ELF-1 (cell line): ENCODE data around the gene VPS33B.
"Not testable (repeated sequence)": the region's sequence is repeated elsewhere in the genome, so short reads cannot be mapped to it uniquely, and the experiment has no call there.

Experiments
- DNase-seq: peaks from one replicate; pipeline ENCODE4 v3.0.0-alpha.2; 2016; ENCODE audit warnings: low read depth, low spot score

Gene VPS33B

DNA sequence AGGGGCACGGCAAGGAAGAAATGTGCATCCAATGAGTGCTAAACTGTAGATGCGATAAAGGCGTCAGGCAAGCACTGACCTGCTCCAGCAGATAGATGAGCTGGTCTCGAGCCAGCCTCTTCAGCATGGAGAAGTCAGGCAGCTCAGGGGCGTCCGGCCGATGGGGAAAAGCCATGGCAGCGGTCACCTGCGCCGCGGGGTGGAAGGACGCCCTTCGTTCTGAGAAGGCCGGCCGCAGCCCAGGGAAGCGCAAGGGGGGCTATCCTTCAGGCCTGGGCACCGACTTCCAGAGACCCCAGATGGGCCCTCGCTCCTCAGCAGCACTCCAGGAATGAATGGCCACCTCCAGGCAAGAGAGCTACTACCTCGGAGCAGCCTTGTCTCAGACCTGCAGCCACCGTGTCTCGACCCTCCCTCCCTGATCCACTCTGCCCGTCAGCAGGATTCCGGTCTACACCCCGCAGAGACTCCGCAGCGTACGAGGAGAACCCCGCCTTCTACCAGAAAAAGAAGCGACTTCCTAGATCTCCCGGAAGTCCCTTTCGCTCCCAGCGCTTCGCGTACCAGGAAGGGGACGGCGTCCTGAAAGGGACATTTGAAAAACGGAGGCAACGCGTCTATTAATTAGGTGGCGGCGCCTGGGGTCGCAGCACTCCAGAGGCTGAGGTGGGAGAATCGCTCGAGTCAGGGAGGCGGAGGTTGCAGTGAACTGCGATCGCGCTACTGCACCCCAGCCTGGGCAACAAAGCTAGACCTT is at the start of gene VPS33B:
TSS of gene VPS33B (minus strand) at position 520 of the 757 bp plus-strand sequence. CDS start at position 175, 345 bp downstream.
- peak; percentile 90 for DNase-seq

DNA sequence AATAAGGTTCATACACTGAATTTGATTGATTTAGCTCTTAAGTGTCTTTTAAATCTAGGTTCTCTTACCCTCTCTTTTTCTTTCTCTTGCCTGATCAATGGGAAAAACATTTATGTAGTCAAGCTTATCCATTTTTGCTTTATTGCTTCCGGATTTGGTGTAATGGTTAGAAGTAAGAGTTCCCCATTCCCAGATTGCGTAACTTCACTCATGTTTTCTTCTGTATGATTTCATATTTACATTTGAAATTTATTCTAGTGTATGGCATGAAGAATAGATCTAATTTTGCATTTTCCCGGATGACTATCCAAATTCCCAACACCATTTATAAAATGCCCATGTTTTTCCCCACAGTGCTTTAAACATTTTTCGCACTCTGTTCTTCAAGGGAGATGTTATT is 49.8 kb upstream of the VPS33B start:
- no peak for DNase-seq

DNA sequence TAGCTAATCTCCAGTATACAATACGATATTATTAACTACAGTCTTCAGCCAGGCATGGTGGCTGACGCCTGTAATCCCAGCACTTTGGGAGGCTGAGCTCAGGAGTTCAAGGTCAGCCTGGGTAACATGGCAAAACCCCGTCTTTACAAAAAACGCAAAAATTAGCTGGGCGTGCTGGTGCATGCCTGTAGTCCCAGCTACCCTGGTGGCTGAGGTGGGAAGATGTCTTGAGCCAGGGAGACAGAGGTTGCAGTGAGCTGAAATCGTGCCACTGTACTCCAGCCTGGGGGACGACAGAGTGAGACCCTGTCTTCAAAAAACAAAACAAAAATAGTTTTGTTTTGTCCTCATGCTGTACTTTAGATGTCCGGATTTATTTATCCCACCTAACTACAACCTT is 48.5 kb upstream of the VPS33B start:
- DNase-seq = no peak

DNA sequence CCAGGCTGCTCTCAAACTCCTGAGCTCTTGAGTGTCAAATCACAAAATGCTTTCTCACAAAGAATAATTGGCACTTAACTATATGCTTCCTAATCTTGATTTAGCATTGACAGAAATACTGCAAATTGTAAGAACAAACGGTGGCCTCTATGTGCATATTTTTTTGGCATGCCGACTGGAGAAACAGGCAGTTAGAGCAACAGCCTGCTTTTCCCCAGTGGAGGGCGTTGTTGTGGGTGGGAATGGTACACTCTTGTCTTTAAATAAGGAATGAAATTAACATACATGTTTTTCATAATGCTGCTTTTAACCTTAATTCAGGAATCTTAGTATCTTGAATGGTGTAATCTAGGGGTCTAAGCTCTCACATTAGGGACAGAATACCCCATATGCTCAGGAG is 46.6 kb upstream of the VPS33B start:
- no peak for DNase-seq

DNA sequence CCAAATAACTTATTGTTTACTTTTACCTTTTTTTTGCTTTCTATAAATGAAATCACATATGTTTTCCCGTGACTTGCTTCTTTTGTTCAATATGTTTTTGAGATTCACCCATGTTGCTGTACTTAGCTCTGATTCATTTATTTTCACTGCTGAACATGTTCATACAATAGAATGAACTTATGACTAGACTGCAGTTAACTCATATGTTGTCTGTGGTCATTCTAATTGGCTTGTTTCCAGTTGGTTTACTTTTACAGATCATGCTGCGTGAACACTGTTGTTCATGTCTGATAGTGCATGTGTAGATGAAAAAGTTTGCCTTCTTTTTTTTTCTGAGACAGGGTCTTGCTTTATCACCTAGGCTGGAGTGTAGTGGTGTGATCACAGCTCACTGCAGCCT is 46.0 kb upstream of the VPS33B start:
- DNase-seq = no peak

DNA sequence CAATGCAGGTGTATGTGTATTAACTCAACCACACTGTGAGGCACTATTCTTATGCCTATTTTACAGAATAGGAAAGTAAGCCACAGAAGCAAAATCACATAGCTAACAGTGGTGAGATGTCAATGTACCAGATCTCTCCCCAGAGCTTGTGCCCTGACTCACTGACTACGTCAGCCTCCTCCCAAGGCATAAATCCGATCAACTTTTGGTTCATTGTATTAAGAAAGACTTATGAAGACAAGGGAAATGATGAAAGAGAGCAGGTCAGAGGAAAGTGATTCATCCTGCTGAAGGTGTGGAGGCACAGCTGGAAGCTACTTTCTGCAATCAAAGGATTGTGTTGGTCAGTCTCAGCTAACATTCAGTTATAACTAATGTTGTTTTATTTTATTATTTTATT is 44.6 kb upstream of the VPS33B start:
- no peak for DNase-seq

DNA sequence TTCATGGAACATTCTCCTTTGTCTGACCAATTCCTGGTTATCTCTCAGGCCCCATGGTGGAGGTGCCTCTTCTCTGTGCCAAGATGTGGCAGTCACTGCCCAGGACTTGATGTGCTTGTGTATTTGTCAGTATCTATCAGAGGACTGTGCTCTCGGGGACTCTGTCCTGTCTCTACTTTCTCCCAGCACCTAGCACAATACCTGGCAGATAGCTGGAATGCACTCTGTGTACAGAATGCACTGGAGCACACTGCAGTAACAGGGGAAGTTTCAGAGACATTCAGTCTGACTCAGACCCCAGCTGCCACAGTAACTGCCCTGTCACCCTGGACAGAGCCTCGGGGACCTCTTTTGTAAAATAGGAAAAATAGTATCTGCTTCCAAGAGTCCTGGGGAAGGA is 43.1 kb upstream of the VPS33B start:
- DNase-seq = no peak

DNA sequence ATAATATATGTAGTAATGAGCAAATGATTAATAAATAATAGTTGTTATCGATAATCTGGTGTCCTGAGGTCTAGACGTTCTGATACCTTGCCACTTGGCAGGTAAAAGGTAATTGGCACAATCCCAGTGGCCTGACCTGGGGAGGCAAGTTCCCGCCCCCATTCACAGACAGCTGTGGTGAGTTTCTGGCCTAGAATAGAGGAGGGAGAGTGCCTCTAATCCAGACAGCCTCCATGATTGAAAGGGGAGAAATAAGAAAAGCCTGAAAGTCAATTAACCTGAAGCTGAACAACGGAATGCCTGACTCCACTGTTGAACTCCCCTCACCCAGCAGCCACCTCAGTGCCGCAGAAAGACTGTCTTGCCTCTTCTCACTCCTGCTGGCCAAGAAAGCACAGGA is 39.6 kb upstream of the VPS33B start:
- peak; percentile 6 for DNase-seq

DNA sequence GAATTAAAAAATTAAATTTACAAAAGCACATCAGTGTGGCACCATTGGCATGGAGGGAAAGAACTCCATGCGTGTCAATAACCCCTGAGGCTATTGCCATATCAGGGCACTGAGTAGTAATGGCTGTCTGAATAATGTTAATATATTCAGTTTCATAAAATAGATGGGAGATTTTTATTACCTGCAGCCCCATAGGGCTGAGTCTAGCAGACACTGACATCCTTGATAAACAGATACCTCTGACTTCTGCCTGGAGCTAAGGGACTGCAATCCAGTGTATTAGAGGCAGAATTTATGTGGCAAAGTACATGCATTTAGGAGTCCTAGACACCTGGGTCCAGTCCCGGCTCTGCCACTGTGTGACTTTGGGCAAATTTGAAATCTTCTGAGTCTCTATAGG is 38.8 kb upstream of the VPS33B start:
- DNase-seq = no peak

DNA sequence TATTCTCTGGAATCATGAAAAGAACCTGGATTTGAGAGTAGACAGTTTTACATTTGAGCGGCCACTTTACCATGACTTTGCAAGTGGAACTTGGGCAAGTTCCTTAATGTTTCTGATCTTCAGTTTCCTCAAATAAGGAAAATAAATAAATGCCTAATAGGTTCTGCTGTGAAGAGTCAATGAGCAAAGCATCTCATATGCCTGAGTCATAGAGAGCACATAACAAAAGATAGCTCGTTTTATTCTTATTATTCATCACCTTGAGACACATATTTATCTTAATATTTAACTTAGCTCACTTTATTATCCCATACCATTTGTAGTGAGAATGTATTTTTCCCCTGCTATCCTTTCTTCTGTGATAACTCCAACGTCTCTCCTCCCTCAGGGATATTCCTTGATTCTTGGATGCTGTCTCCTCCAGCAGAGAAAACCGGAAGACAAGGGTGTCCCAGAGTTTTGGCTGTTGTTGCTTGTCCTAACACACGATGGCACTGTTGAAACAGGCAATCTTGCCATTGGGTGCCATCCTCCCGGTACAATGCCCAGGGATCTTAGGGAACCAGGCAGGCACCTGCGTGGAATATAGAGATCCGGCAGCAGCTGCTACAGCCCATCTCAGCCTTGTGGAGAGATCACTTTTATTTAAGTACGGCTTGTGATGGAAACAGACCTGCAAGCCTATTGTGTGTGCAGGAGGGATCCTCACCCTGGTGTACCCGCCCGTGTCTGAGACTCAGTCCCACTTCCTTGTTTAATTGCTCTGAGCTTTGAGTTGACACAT is 33.3 kb upstream of the VPS33B start:
- peak; percentile 70 for DNase-seq

DNA sequence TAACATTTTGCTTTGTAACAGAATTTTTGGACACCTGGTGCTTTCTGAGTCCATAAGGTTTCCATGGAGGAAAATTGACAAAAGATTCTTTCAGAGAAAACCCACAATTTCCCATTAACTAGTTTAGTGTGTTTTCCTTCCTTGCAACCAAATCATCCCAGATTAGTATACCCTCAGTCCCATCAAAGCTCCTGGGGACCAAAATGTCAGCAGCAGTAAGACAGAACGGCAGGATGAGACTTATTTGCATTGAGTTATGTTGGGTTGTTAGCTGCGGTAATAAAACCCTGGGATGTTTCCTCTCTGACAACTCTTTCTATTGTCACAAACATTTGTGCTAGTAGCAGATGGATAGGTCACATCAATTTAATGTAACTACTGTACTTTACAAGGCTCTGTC is 32.4 kb upstream of the VPS33B start:
- no peak for DNase-seq

DNA sequence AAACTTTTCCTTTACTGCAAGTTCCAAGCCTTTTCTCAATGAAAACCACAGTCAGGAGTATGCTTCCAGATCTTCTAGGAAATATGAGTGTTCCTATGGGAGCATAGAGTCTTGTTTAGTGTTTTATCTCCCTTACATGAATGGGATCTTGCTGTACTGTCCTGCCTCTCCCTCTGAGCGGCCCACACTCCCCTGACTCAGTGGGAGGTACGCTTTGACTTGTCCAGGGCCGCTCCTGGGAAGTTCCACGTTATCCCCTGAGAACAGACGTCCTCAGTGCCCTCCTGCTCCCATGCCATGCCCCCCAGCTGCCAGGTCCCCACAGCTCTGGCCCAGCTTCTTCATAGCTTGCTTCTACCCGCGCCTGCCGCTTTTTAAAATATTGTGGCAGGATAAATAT is 28.9 kb upstream of the VPS33B start:
- no peak for DNase-seq

DNA sequence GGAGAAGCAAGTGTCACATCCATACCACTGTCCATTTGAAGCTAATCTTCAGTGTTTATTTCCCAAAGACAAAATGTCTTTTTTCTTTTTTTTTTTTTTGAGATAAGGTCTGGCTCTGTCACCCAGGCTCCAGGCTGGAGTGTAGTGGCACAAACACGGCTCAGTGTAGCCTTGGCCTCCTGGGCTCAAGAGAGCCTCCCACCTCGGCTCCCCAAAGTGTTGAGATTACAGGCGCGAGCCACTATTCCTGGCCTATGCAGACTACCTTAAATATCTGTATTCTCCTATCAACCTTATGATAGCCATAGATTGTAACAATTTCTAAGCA is 27.7 kb upstream of the VPS33B start:
- no peak for DNase-seq

DNA sequence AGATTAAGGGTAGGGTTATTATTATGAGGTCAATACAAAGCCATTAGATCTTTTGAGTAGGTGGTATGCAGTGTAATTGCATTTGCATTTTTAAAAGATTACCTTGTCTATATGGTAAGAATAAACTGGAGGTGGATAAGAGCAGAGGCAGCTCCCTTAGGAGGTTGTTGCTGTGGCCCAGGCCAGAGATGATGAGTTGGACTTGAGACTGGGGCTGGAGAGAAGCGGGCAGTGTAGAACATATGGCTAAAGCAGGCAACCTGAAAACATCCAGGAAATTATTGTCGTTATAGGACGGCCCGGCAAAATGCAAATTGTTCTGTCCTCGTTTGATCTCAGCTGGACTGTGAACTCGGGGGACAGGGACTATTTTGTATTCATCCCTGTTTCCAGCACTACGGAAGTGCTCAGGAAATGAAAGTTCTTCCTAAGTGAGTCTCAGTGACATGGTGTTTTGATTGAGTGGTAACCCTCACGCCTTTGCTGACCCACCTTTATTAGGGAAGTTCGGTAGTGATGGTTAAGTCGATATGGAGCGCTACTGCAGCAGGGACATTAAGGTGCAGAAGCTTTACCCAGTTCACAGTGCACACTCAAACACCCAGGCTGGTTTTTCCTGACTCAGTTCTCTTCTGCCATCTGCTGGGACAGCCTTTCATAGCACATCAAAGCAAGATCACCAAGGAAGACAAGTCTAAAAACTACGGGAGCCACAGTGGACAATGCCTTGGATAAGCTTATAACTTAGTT is 27.2 kb upstream of the VPS33B start:
- DNase-seq = peak; percentile 59

DNA sequence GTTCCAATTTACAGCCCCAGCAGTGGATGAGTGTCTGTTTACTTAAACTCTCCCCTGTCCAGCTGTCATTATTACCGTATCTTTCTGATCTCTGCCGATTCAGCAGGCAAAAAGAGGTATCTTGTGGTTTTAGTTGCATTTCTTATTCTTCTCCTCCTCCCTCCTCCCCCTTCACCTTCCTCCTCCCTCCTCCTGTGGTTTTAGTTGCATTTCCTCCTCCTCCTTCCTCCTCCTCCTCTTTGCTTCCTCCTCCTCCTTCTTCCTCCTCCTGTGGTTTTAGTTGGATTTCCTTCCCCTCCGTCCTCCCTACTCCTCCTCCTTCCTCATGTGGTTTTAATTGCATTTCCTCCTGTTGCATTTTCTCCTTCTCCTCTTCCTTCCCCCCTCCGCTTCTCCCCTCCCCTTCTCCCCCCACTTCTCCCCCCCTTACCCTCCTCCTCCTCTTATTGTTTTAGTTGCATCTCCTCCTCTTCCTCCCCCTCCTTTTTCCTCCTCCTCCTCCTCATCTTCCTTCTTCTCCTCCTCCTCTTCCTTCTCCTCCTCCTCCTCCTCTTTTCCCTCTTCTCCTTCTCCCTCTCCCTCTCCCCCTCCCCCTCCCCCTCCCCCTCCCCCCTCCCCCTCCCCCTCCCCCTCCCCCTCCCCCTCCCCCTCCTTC is 25.3 kb upstream of the VPS33B start:
- no peak for DNase-seq

DNA sequence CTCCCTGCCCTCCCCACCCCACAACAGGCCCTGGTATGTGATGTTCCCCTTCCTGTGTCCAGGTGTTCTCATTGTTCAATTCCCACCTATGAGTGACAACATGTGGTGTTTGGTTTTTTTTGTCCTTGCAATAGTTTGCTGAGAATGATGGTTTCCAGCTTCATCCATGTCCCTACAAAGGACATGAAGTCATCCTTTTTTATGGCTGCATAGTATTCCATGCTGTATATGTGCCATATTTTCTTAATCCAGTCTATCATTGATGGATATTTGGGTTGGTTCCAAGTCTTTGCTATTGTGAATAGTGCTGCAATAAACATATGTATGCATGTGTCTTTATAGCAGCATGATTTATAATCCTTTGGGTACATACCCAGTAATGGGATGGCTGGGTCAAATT is 23.7 kb upstream of the VPS33B start:
- DNase-seq = not testable (repeated sequence)

DNA sequence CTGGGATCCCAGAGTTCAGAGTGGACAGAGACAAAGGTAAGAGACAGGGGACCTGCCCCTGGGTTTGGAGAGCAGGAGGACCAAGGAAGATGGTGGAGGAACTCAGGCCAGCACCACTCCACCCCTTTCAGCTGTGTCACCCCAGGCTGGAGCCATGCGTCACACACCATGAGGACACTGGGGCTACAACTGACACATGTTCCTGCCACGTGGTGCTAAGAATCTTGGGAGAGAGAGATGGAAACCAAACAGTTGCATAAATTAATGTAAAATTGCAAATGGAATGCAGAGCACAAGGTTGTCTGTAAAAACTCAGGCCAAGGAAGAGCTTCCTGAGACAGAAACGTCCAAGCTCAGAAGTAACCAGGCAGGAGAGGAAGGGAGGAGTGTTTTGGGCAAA is 22.7 kb upstream of the VPS33B start:
- DNase-seq = no peak

DNA sequence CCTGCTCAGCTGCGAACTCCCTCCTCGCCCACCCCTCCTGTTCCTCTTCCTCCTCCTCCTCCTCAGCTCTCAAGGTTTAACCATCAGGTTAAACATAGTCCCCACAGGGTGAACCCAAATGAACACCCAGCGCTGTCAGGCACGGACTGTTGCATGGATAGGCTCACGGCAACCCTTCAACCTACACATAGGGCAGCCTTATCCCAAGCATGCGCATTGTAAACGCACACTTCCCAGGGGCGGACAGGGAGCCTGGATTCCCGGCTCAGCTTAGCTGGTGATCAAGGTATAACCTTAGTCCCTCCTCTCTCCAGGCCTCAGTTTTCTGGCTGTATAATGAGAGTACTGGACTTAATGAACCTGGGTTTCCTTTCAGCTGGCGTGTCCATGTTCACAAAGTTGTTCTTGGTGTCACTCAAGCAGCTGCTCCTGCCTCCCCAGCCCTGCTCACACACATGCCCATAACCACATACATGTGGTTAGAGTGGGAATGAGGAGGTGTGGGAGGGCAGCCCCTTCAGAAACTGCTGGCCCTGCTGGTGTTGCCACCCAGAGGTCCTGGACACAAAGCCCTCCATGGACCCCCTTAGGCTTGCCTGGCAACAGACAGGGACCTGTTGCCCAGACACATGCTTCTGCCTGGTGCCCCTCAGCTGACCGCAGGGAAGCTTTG is 20.9 kb upstream of the VPS33B start:
- DNase-seq = no peak

DNA sequence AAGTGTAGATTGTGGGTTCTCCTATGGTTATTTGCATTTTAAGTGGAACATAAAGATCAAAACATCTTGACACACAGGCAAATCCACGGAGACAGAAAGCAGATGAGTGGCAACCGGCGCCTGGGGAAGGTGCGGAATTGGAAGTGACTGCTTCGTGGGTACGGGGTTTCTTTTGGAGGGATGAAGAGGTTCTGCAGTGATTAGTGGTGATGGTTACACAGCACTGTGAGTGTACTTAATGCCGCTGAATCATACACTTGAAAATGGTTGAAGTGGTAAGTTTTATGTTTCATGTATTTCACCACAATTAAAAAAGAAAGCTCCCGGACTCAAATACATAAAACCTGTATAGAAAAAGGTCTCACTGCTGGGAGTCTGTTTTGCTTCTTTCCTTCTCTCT is 18.5 kb upstream of the VPS33B start:
- no peak for DNase-seq

DNA sequence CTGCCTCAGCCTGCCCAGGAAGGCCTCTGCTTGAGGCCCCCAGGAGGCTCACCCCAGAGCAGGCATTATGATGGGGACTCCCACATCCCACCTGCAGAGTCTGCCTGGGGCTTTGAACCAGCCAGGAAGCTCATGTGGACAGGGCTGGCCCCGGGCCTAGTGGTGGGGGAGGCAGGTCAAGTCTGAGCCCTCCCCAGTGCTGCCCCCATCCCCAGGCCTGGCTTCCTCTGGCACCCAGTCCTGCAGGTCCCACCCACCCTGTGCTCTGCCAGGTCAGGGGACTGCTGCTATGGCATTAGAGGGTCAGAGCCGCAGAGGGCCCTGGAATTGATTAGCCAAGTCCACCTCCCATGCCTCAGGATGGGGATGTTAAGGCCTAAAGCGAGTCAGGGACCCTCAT is 17.6 kb upstream of the VPS33B start:
- DNase-seq = no peak
